Smooth muscle cell of the brain vasculature (primary cell): ENCODE measurements around the gene MAP9.
A peak's percentile ranks its signal among the peaks of the same experiment; 100 is the strongest.
"Not testable (repeated sequence)": the region's sequence is repeated elsewhere in the genome, so short reads cannot be mapped to it uniquely, and the experiment has no call there.

Source experiments
- DNase-seq: peaks from one replicate; pipeline ENCODE4 v3.0.0-alpha.2; 2012; ENCODE audit warnings: low read depth, low spot score

Gene MAP9

DNA sequence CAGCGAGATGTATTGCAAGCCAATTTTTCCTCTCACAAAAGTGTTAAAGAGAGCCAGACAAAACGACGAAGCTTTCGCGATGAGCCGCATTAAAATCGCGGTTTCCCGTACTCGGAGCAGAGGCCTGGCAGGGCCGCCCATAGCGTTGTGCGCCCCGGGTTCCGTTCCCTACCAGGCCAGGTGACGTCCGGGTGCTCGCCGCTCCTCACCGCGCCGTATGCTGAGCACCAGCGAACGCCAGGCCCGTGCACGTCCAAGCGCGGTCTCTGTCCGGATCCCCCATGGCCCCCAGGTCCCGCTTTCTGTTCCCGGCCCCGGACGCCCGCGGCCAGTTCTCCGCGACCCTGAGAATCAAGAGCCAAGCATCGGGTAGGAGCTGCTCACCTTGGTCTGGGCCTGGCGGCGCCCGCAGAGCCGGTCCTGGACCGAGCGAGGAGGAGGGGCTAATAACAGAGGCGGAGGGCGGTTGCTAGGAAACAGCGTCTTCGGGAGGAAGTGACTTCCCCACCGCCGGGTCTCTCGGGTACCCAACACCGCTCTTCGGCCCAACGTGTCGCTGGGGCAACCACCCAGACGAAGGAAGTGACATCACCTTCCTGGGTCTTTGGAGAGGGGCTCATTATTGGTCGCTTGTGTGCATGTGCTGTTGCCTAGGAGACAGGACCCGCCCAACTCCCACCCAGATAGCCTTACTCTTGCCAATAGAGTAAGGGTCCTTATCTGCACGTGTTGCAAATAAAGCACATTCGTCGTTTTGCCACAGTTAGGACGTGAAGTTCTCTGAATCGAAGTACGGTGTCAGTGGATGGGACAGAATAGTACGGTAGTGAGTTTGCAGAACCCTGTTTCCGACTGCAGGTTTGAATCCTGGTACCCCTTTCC is at the start of gene MAP9:
Gene MAP9, minus strand, starts transcription at position 579 of the 882 bp plus-strand sequence. CDS start 1,115 bp downstream, outside the sequence.
- DNase-seq, result peak; percentile 85

DNA sequence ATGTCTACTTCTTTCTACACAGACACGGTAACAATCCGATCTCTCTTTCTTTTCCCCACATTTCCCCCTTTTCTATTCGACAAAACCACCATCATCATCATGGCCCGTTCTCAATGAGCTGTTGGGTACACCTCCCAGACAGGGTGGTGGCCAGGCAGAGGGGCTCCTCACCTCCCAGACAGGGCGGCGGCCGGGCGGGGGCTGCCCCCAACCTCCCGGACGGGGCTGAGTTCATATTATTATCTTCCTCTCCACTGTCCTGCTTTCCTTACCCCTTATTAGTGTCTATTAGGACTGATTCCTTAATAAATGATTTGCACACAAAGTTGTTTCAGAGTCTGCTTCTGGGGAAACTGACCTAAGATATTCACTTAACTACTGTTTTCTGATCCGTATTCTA is 48.0 kb upstream of the MAP9 start:
- DNase-seq, result not testable (repeated sequence)

DNA sequence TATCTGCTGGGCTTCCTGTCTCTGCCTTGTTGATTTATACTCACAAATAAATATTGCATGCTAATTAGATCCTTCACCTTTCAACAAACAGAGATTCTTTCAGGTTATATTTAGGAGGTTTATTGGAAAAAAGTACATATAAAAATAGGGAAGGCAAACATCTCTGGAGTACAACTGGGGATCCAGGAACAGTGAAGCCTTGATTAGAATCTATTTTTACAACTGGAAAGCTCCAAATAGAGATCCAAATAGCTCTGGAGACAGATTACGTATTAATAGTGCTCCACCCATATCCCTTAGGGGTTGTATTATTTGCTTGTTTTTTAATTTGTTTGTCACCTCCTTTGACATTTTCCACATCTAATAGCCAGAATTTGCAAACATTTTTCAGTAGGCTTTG is 46.9 kb upstream of the MAP9 start:
- no peak for DNase-seq

DNA sequence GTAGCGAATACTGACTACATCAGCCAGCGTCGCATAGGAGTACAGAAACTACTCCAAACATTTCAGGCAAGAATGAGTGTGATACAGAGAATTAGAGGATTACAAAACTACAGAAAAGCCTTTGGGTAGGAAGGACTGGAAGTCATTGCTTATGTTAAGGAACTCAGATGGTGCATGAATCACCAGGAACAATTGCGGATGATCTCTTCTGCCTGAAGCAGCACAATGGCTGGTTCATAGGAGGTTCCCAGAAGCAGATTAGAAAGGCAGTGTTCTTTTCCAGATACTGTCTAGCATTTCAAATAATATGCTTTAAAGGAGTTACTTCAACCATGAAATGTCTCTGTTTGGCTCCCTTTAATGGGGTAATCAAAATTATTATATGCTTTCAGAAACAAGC is 42.5 kb upstream of the MAP9 start:
- no peak for DNase-seq

DNA sequence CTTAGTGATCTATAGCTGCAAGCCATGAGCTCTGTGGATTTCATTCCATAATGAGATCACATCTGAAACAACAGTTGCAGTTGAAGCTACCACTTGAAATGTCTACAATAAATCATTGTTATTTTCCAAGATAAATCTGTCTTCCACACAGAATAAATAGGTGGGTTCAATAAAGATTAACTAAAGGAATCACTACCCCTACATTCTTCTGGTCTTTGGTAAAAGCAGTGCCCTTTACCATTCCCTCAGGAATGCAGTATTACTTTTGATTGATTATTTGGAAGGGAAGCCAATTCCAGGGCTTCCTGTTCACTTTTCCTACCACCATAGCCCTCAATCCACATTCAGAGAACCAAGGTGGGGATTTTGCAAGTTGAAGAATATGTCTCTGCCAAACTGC is 38.9 kb upstream of the MAP9 start:
- no peak for DNase-seq

DNA sequence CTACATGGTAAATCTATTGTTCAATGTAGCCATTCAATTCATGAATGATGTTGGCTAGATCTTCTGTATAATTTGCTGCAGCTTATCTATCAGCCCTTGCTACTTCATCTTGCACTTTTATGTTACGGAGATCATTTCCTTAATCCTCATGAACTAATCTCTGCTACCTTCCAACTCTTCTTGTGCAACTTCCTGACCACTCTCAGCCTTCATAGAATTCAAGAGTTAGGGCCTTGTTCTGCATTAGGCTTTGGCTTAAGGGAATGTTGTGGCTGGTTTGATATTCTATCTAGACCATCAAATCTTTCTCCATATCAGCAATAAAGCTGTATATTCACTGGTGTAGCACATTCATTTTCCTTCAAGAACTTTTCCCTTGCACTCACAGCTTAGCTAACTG is 36.7 kb upstream of the MAP9 start:
- DNase-seq, result no peak

DNA sequence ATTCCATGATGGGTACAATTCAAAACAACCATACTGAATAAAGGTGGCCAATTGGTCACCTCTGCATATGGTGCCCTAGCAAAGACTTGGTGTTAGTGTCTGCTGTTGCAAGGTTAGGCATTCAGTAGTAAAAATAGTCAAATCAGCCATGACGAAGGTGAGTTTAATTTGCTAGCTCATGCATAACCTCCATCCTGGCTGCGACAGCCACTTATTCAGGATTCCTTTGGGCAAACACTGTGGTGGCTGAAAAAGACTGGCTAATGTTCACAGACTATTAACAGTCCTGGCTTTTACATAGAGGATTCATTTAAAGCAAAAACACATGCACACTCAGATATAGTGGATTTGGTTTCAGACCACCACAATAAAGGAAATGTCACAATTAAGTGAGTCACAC is 34.8 kb upstream of the MAP9 start:
- no peak for DNase-seq

DNA sequence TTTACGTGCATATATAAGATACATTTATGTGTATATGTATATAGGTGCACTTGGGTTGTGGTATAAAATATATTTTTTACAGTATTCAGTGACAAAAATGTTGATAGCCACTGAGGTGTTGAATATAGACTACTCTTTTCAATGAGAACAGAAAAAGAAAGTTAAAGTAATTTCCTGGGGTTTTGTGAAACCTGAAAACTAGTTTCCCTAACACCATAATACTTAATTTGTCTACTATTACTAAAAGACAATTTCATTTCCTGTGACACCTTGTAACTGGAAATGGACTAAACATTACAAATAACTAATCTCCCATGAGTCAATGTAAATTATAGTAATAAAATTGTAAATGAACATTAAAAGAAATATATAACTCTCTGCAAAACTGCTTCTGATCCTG is 32.0 kb upstream of the MAP9 start:
- DNase-seq, result no peak

DNA sequence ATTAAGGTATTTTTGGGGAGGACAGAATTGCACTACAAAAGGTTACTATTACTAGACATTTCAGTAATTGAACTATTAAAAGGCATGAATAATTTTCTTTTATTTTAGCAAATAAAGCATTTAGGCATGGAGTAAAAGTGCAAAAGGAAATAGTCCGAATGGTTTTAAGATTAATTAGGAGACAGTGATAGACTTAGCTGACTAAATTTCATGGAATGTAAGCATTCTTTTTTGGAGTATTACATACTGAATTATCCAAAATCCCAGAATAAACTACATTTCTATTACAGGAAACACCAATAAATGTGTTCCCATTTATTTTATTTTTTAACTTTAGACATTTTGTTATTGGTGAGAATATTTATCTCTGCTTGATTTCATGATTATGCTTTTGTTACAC is 30.7 kb upstream of the MAP9 start:
- no peak for DNase-seq

DNA sequence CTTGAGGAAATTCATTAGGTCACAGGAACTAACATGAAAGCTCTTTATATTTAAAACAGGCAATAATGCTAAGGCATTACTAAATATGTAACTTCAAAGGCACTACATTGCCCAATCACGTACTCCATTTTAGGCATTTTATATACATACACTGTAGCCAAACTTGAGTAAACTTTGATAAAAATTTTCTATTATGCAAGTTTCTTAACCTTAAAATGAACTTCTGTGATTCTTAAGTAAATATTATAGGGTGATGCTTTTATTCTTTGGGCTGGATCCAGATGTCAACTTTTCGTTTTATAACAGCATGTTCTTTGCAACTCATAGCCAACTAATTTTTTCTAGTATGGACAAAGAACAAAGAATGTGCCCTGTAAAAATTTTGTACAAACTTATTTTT is 28.3 kb upstream of the MAP9 start:
- DNase-seq, result no peak

DNA sequence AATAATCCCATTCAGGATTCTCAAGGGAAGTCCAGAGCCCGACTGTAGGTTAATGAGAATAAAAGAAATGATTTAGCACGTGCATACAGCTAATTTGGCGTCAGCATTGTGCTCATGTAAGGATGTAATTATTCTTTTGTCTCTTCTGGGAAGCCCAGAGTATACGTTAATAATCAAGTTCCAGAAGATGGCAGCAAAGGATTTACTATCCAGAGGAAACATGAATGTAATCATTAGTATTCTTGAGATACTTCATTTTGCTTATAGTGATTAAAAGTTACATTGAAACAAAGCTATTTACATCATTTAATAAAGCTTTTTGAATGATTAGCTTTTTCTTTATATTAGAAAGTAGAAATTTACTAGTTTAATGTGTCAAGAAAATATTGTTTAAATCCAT is 27.1 kb upstream of the MAP9 start:
- DNase-seq, result no peak

DNA sequence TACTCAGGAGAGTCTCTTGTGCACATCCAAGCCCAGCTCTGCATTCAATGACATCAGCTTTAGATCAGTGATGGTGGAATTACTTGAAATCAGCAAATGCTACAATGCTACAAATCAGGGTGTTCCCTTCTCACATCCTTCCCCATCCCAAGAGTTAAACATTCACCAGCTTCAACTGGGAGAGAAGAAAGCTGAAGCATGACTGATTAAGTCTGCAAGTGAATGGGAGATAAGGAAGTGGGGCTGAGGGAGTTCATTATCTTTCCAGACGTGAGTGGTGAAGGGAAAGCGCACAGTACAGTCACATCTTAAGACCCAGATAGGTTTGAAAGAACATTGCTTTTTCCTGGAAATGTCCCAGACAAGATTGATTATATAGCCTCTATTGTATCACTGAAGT is 26.2 kb upstream of the MAP9 start:
- DNase-seq, result no peak

DNA sequence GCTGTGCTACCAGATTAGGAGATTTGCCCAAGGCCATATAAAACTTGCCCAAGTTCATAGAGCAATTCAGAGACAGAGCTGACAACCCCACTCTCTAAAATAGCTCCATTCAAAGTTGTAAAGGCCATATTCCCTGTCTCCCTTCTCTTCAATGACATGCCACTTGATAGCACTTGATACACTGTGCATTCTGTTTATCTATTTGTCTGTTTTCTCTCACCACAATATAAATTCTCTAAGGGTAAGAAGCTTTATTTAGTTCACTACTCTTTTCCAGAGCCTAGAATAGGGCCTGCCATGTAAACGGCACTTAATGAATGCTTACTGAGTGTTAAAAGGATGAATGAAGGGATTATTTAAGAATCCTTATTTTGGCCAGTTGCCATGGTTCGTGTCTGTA is 24.1 kb upstream of the MAP9 start:
- DNase-seq, result no peak

DNA sequence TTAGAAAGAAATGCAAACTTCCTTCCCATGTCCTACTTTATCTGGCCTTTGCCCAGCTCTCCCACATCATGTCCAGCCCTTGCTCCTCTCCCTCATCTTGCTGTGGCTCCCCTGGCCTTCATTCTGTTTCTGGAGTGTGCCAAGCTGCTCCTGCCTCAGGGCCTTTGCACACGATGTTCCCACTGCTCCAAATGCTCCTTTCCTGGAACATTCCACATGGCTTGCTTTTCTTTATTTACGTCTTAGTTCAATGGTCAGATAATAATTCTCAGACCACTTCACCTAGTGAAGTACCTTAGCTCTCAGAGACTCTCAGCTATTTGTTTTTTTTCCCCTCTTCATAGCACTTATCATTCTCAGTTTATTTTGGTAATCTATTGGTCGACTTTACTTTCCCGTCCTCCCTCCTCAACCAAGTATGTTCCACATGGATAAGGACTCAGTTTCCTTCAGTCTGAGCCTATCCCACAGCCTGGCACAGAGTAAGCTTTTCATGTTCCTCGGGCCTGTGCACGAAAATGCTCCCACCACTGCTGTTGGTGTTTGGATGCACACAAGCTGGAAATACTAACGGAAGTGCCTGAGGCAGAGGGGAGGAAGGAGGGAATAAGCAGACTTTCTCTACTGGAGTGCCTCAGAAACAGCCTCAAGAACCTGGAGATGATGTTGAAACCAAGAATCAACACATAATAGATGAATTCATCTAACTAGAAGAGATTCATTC is 23.4 kb upstream of the MAP9 start:
- no peak for DNase-seq

DNA sequence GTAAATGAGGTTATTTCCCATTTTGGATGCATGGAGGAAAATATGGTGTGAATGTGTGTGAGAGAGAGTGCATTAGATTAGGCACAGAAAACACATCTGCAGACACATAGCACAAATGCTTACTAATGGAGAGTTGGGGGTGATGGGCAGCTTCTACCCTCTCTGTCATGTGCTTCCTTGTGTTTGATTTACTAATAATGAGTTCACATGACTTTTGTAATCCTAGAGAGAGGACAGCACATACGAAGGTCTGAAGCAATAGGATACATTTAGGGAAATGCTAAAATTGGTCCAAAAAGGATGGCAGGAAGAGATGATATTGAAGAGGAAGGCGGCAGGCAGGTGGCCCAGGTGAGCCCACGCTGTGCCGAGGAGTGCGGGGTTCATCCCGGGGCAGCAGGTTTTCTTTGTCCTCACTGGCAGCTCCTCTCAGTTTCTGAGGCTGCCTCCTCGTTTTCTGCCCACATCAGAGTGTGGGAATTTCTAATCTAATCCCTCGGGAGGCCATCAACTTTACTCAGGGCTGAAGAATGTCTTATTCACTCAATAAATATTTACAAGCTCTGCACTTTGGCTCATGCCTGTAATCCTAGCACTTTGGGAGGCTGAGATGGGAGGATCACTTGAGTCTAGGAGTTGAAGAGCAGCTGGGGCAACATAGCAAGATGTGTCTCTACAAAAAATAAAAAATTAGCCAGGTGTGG is 15.9 kb upstream of the MAP9 start:
- no peak for DNase-seq

DNA sequence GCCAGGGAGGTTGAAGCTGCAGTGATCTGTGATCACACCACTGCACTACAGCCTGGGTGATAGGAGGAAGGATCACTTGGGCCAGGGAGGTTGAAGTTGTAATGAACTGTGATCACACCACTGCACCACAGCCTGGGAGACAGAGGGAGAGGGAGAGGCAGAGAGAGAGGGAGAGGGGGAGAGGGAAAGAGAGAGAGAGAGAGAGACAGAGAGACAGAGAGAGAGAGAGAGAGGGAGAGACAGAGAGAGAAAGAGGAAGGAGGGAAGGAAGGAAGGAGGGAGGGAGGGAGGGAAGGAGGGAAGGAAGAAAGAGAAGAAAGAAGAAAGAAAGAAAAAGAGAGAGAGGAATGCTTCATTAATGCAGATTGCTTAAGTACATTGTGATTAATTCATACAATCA is 15.2 kb upstream of the MAP9 start:
- DNase-seq, result no peak

DNA sequence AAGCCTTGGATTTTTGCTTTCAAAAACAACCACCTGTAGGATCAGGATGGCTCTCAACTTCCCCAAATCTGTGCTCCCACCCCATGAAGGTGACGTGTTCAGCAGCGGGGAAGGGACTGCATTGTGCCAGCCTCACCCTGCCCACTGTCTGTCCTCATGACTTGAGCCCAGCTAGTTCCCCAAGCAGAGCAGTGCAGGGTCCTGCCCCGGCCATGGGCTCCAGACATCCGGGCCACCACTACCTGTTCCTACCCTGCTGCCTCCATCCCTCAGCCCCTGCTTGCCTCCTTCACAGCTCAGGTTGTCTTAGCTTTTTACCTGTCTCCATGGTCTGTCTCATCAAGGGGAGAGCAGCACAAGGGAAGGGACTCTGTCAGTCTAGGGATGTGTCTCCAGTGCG is 11.4 kb upstream of the MAP9 start:
- DNase-seq, result no peak

DNA sequence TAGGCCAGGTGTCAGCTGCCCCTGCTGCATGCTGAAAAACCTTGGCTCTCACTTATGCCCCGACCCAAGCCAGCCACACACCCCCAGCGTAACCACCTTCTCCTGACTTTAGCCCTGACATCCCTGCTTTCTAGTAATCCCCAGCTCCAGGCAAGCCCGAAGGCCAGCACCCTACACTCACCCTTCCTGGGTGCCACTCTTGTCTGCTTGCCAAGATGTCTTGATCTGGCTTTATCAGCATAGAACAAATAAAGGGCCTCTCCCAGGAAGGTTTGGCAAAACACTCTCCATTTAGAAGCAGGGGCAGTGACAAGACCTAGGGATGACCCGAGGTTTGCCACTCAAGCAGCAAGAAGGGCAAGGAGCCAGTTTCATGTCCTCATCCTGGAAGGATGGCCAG is 6.8 kb upstream of the MAP9 start:
- DNase-seq, result no peak

DNA sequence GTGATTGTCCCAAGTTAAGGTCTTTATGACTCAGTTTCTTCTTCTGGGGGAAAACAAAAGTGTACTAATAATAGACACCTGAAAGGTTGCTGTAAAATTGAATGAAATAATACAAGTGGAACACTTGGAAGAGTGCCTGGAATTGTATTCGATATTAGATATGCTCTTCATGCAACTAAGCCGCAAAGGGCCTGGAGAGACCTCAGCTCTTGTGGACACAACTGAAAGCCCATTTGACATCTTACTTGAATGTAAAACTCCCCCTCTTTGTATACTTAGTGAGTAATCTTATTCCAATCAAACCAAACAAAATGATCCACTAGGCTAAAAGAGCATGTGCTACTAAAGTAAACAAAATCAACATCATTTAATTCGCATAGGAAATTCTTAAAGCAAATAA is 511 bp upstream of the MAP9 start:
- DNase-seq, result no peak

DNA sequence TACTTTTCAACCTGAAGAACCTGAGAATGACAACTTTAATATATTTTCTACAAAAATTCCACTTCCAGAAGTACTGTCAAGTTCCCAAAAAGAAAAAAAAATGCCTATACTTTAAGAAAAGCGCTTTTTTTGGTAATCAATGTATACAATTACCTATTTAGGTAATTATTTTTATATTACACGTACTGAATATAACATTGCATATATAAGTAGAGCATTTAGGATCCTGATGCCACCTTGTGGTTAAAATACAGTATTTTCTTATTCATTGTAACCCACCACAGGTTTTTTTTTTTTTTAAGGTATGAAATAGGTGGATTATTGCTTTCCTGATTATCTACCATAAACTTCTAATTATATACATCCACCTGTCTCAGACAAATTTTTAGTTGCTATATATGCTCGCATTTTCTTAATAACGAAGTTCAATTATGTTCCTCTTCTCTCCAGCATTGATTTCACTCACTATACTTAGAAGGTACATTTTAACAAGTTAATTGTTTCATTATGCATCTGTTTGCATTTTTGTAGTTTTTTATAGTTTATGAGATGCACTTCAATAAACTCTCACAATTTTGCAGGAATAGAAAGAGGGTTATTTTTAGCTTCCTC is 5.2 kb downstream of the MAP9 start:
- DNase-seq, result no peak

DNA sequence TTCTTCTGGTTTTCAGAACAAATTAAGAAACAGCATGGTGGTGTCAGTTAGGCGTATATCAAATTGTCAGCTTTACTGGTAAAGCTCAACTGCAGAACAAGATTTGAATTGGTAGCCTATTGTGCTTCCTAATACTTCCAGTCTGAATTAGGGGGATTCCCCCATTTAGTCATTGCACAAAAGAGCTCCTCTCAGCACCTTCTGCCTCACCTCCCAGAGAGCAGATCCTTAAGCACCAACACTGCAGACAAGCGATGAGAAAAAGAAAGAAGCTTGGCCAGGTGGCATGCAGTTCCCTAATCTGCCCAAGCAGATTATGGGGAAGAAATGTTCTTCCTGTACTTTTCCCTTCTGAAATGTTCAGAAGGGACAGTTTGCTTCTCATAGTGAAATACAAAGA is 9.2 kb downstream of the MAP9 start:
- no peak for DNase-seq

DNA sequence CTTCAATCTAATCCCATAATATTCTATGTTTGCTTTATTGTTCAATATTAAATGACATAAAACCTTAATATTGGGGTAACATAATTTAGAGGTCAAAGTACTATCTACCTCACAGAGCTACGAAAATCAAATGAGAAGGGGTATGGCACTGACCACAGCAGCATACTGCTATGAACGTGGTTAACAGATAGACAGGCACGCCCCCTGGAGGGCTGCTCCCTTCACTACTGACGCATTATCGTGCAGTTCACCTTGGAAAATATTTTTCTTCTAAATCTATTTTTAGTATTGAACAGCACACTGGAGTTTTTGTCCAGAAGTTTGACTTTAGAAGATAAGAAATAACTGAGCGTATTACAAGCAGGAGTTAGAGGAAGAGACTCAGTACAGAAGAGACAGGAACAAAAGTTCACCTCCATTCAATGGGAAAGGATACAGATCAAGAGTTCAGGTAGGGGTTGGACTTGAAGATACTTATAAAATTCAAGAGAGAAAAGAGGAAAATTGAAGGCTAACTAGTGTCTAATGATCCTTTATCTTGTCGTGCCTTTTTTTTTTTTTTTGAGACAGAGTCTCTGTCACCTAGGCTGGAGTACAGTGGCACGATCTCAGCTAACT is 22.7 kb downstream of the MAP9 start:
- peak; percentile 26 for DNase-seq
